ENCODE measurements around the gene NEB.
"Not testable (repeated sequence)": the region's sequence is repeated elsewhere in the genome, so short reads cannot be mapped to it uniquely, and the experiment has no call there.

NEB gene

GRCh38 chr2:151591250-151591907, 142.9 kb downstream of the NEB start:
- not testable (repeated sequence) for DNase-seq (ENCODE audit: low read depth); H3K4me3 ChIP-seq (ENCODE audit: control insufficient read depth, low read depth, low read length)

- not testable (repeated sequence) for H3K4me3 ChIP-seq (ENCODE audit: control insufficient read depth, low read depth, low read length); DNase-seq (ENCODE audit: low read depth)
Measured at GRCh38 chr2:151581300-151581699, 153.0 kb downstream of the NEB start.

- DNase-seq (ENCODE audit: low read depth); H3K4me3 ChIP-seq (ENCODE audit: control insufficient read depth, low read depth, low read length): not testable (repeated sequence)
Measured at GRCh38 chr2:151580697-151581096, 153.6 kb downstream of the NEB start.

- no peak for DNase-seq (ENCODE audit: low read depth)
- H3K4me3 ChIP-seq (ENCODE audit: control insufficient read depth, low read depth, low read length): no peak overlapping the region
- no peak for TF ChIP-seq CTCF (conservative IDR thresholded peaks at IDR 0.05; ENCODE audit: control insufficient read depth, insufficient read depth, low read depth, low read length)
Measured at GRCh38 chr2:151577116-151577515, 157.2 kb downstream of the NEB start.

DNA sequence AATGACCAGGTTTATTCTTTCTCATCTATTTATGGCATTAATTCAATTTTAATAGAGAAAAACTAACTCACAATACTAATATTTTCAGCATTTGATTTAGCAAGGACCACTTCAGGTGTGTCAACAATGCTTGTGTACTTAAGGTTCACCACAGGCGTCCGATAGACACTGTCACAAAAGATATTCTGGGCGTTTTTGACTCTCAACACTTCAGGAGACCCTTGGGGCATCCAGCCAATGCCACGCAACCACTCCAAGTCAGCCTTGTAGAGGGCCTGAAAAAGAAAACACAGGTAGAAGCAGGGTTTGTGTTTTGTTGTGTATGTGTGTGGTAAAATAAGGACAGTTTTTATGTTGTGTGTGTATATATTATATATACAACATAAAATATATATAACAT, 158.2 kb downstream of the NEB start:
- TF ChIP-seq CTCF (conservative IDR thresholded peaks at IDR 0.05; ENCODE audit: control insufficient read depth, insufficient read depth, low read depth, low read length): no peak
- H3K4me3 ChIP-seq (ENCODE audit: control insufficient read depth, low read depth, low read length): no peak overlapping the region
- DNase-seq (ENCODE audit: low read depth): no peak

- no peak for TF ChIP-seq CTCF (conservative IDR thresholded peaks at IDR 0.05; ENCODE audit: control insufficient read depth, insufficient read depth, low read depth, low read length)
- no peak overlapping the region for H3K4me3 ChIP-seq (ENCODE audit: control insufficient read depth, low read depth, low read length)
- peak; percentile 58 for DNase-seq (ENCODE audit: low read depth)
Measured at GRCh38 chr2:151575338-151575737, 158.9 kb downstream of the NEB start.

DNA sequence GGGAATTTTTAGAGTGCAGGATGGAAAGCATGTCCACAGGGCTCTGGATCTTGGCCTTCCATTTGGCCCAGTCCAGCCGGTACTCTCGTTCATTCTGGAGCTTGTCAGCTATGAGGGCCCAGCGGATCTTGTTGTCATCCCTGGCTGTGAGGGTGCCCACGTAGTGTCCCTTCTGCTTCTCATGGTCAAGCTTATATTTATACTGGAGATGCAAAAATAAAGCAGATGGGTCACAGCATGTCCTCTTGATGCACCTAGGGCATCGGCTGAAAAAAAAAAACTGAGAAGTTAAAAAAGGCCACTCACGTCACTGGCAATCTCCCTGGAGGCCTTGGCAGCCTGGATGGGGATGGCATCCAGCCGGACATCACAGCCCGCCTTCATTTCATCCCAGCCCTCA, 164.1 kb downstream of the NEB start:
- no peak overlapping the region for H3K4me3 ChIP-seq (ENCODE audit: control insufficient read depth, low read depth, low read length)
- no peak for DNase-seq (ENCODE audit: low read depth)
- TF ChIP-seq CTCF (conservative IDR thresholded peaks at IDR 0.05; ENCODE audit: control insufficient read depth, insufficient read depth, low read depth, low read length): no peak

- H3K4me3 ChIP-seq (ENCODE audit: control insufficient read depth, low read depth, low read length): no peak overlapping the region
Measured at GRCh38 chr2:151569167-151569566, 165.1 kb downstream of the NEB start.

More at GRCh38 chr2:151569167-151569566, 165.1 kb downstream of the NEB start:
- TF ChIP-seq CTCF (conservative IDR thresholded peaks at IDR 0.05; ENCODE audit: control insufficient read depth, insufficient read depth, low read depth, low read length): no peak
- DNase-seq (ENCODE audit: low read depth): no peak
